ENCODE results near the gene LMF1.

Gene LMF1

DNA sequence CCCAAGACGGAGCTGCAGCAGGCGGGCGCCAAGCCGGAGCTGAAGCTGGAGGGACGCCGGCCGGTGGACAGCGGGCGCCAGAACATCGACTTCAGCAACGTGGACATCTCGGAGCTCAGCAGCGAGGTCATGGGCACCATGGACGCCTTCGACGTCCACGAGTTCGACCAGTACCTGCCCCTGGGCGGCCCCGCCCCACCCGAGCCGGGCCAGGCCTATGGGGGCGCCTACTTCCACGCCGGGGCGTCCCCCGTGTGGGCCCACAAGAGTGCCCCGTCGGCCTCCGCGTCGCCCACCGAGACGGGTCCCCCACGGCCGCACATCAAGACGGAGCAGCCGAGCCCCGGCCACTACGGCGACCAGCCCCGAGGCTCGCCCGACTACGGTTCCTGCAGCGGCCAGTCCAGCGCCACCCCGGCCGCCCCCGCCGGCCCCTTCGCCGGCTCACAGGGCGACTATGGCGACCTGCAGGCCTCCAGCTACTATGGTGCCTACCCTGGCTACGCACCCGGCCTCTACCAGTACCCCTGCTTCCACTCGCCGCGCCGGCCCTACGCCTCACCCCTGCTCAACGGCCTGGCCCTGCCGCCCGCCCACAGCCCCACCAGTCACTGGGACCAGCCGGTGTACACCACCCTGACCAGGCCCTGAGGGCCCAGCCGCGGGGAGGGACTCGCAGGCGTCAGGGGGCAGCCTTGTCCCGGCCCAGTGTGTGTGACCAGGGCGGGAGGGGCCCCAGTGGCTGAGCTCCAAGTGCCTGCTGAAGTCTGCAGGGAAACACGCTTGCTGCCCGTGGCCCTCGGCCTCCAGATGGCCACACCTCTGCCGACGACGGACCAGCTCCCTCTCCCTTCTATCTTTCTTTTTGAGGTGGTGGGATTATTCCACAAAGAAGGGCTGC is 14.2 kb upstream of the LMF1 start:
- no peak for DNase-seq (ENCODE audit: low read depth in 2 of 2)

DNA sequence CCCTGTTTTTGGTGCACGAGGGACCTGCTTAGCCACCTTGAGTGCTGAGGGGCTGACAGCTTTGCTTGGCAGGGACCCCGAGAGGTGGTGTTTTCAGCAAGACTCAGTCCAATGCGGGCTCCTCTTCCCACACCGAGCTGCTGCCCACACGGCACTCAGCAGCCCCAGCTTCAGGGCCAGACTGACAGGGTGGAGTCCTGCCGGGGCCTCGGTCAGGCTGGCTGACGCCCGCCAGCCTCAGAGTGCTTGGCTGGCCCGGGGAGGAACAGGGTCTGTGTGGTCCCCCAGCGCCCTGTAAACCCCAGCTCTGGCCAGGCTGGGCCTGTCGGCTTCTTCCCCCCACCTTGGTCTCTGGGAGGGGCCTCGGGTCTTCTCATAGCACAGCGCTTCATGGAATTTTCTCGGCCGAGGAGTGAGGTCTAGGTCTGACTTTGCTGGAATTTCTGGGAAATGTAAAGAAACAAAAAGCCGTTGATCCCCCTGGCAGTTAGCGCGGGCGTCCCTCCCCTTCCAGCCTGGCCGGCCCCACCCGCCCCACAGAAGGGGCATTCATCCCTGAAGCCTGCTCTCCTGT is 13.4 kb upstream of the LMF1 start:
- no peak for DNase-seq (ENCODE audit: low read depth in 2 of 2)

DNA sequence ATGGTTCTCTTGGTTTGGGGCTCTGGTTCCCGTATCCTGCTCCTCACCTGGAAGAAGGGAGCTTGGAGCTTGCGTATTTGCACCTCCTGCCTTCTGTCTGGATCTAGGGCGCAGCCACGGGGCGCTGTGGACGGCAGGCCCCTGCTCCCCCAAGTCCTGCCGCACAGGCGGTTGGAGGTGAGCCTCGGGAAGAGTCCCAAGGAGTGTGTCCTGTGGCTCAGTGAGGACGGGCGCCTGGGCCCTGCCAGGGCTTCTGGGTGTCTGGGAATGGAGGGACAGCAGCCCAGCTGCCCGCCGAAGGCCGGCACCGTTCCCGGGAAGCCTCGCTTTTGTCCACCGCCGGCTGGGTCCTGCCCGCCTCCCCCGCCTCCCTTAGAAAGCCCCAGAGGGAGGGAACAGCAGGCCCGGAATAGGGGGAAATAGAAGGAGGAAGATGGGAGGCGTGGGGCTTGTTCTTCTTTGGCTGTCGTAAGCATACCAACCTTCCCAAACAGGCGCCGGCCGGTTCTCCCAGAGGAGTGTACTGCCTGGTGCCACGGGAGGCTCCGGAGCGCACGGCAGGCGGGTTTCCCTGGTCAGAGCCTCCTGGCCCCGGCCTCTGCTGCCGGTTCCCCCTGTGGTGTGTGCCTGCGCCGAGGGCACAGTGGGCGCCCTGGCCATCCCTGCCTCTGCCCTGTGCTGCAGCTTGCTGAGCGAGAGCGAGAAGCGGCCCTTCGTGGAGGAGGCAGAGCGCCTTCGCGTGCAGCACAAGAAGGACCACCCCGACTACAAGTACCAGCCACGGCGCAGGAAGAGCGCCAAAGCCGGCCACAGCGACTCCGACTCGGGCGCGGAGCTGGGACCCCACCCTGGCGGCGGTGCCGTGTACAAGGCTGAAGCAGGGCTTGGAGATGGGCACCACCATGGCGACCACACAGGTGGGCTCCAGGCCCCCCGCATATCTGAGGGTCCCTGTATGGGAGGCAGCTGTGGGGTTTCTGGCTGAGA is 12.6 kb upstream of the LMF1 start:
- DNase-seq (ENCODE audit: low read depth in 2 of 2) = no peak

DNA sequence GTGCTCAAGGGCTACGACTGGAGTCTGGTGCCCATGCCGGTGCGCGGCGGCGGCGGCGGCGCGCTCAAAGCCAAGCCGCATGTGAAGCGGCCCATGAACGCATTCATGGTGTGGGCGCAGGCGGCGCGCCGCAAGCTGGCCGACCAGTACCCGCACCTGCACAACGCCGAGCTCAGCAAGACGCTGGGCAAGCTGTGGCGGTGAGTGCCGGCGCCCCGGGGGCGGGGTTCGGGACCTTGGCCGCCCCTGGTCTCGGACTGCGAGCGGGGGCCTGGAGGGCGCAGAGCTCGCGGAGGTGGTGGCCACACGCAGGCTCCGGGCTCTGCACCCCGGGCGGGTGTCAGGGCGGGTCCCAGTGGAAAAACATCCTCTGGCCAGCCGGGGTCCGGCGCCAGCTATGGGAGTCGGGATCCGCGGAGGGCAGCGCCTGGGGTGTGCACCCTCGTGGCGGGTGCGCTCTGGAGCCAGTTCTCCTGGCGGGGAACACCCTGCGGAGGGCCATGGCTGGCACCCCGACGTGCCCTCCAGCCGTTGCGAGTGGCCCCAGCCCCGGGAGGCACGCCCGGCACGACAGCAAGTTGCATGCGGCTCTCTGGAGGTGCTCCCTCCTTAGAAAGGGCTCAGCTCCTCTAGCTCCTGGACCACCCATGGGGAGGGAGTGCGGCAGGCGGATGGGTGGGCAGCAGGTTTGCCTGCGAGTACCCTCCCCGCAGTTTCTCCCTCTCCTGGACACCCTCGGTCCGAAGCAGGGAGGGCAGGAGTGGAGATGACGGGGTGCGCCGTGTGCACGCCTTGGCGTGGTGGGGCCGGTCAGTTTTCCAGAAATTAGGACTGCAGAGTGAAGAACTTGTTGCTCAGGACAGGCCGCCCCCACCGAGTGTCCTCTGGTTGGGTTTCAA is 11.6 kb upstream of the LMF1 start:
- DNase-seq (ENCODE audit: low read depth in 2 of 2) = no peak

DNA sequence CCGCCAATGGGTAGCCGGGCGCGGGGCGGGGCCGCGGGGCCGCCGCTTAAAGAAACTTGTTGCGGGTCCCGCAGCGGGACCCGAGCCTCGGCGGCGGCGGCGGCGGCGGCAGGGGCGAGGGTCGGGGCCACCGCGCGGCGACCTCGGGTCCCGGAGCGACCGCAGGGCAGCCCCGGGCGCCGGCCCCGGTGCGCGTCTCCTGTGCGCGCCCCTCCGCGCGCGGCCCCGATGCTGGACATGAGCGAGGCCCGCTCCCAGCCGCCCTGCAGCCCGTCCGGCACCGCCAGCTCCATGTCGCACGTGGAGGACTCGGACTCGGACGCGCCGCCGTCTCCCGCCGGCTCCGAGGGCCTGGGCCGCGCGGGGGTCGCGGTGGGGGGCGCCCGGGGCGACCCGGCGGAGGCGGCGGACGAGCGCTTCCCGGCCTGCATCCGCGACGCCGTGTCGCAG is 10.9 kb upstream of the LMF1 start, which contains the start of gene SOX8:
Gene SOX8, plus strand, starts transcription at position 76 of the 450 bp plus-strand sequence. Its CDS starts 153 bp downstream, at position 229.
- no peak for DNase-seq (ENCODE audit: low read depth in 2 of 2)

DNA sequence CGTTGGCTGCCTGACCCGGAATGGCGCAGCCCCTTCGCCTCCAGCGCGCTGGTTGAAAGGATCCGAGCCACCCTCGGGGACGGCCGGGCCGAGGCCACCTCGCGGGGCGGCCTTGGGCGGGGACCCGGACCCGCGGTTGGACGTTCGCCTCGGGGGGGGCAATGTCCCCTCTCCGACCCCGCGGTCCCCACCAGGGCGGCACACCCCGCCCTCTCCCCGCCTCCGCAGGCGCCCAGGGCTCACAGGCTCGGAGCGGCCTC is 9.7 kb upstream of the LMF1 start:
- DNase-seq (ENCODE audit: low read depth in 2 of 2) = no peak

DNA sequence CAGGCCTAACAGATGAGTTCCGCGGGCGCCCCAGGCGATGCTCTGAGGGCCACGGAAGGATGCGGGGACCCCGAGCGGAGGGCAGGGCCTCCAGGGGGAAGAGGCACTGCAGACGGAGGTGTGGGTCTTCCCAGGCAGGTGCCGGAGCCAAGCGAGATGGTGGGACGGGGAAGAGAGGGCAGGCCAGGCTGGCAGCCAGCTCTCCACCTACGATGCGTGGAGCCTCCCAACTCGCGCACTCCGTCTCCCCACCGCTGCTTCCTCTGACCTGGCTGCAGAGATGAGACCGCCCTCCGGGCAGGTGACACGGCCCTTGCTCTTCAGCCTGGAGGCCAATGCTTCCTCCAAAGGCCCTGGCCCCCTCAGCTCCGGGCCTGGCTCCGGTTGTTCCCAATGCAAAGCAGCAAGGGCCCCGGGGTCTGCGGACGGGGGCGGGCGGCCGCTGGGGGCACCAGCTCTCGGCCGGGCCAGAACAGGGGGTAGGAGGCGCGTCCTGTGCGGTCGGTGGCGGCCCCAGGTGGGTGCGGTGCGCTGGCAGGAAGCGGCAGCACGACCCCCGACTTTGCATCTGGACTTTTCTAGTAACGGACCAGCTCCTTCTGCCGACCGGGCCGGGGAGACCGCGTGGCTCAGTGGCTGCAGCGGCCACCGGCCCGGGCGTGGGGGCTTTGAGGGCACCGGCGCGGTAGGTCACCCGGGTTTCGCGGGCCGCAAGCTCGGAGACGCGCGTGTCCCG is 9.2 kb upstream of the LMF1 start:
- no peak for DNase-seq (ENCODE audit: low read depth in 2 of 2)

DNA sequence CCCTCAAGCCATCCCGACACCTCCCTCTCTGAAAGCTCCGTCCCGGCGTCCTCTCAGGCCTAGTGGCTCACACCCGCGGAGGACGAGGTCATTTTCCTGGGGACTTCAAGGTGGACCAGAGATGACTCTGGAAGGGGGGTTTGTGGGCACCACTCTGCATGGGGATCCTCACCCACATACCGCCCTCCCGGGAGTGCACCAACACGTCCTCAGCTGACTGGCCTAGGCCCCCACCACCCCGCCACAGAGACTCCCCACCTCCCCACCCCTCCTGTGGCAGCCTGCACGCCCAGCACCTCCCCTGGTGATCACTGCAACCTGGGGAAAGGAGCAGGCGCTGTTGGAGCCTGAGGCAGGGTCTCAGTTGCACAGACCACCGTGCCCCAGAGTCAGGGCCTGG is 8.4 kb upstream of the LMF1 start:
- DNase-seq (ENCODE audit: low read depth in 2 of 2) = no peak

DNA sequence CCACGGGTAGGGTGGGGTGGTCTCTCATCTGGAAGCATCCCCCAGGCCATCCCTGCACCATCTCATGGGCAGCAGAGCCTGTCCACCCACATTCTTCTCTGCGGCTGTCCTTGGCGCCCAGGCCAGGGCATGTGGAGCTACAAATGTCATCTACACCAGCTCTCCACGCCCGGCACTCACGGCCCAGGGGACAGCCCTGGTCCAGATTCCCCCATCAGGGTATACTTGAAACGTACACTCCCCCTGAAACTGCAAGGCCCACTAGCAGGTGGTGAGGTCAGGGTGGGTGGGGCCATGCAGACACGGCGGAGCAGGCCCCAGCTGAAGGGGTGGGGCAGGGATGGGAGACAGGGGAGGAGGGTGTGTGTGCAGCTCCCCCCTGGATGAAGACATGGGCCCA is 7.6 kb upstream of the LMF1 start:
- no peak for DNase-seq (ENCODE audit: low read depth in 2 of 2)

DNA sequence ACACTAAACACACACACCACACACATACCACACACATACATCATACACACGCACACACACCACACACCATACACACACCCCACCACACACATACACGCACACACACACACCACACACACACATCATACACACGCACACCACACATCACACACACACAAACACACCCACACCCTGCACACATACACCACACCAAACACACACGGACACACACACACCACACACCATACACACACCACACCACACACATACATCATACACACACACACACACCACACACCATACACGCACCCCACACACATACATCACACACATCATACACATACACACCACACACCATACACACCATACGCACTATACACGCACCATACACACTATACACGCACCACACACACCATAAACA is 7.1 kb upstream of the LMF1 start:
- DNase-seq (ENCODE audit: low read depth in 2 of 2) = no peak

DNA sequence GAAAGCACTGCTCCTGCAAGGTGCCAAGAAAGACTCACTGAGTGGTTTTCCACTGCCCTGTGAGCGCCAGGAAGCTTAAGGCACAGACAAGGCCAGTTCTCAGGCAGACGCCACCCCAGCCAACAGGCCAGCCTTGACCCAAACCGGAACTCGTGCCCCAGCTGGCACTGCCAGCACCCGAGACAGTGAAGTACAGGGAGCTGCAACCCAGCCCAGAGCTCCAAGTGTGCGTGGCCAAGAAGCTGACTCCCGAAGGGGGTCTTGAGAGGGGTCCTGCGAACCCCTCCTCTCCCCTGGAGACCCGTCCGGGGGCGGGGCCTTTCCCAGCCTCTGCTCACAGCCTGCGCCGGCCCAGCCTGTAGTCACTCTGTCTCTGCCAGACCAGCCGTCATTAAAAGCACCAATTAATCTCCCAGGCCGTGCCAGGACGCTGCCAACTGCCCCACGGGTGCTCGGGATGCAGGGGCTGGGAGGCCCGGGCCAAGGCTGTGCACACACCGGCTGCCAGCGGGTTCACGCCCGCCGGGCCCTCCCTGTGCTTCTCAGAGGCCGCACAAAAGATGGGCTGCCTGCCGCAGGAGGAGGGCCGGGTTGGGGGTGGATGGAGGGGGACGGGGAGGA is 6.4 kb upstream of the LMF1 start:
- no peak for DNase-seq (ENCODE audit: low read depth in 2 of 2)

DNA sequence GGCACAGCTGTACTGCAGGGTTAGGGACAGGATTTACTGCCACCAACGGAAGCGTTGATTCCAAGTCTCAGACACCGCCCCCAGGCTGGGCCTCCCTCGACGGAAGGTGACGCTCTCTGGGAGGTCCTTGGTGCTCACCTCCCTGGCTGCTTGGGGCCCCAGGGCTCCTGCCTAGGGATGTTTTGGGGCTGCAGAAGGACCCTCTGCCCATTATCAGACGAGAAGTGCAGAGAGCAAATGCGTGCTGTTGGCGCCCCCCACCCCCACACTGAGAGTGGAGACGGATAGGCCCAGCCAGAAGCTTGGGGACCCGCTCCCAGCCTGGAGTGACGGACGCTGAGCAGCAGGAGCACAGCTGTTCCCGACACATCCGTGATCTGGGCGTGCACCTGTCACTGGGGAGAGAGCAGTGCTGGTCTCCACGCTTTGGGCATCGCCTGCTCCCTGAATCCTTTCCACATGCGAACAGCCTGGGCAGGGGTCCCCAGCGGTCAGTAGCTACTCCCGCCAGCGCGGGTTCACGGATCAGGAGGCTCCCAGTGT is 5.7 kb upstream of the LMF1 start:
- DNase-seq (ENCODE audit: low read depth in 2 of 2) = no peak

DNA sequence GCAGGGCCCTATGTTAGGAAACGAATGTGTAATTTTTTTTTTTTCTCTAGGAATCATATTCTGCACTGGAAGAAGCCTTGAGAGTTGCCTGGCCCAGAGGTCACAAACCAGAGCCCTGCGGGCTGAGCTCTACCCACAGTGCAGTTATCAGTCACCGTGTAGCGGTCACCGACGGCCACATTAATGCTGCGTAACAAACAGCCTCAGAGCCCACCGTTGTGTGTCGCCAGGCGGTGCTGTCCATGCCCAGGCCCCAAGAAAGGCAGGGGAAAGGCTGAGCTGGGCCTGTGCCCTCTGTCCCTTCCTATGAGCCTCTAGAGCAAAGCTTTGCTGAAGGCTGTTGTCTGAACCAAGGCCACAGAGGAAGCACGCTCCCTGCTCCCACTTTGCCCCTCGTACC is 4.5 kb upstream of the LMF1 start:
- no peak for DNase-seq (ENCODE audit: low read depth in 2 of 2)

DNA sequence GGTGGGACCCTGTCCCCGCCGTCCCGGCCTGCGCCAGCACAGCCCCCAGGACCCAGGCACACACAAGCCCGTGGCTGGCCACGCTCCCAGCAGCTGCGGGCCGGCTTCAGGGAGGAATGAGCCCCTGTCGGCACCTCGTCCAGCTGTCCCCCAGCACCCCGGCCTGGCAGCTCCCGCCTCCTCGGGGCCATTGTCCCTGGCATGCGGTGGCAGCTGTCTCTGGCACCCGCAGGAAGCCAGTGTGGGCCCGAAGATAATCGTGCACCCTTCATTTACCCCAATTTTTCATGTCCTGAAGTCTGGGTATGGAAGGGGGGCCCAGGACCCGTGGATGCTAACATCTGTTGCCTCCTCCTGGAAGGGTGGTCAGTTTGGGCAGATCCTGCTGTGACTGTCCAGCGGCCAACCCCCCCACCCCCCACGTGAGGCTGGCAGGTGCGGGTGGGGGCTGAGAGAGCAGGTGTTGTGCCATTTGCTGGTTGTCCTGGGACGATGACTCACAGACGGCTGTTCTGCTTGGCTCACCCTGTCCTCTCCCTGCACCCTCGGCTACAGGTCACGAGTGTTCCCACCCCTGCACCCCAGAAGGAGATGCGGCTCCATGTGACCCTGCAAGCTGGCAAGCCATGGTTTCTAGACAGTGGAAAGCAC is 4.0 kb upstream of the LMF1 start:
- no peak for DNase-seq (ENCODE audit: low read depth in 2 of 2)

DNA sequence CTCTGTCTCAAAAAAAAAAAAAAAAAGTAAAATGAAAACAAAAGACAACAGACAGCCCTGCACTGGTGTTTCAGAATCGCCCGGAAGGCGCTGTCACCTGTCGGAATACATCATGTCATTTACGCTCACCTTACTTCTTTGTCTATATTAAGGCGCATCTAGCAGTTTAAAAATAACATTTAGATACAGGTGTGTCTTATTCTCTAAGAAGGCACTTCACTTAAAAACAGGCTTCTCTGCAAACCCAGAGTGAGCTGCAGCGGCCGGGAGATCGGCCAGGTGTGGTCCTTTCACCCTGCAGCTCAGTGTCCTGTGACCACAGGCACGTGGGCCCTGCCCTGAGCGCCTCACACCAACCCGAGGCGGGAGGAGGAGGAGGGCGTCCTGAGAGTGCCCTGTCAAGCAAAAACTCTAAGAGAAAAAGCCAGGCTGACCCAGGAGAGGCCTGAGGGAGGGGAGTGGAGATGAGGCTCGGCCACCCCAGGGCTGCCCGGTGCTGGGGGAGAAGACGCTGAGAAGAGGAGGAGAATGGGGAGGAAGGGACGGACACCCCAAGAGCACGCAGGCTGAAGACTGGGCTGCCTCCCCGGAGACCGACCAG is 3.3 kb upstream of the LMF1 start:
- no peak for DNase-seq (ENCODE audit: low read depth in 2 of 2)

DNA sequence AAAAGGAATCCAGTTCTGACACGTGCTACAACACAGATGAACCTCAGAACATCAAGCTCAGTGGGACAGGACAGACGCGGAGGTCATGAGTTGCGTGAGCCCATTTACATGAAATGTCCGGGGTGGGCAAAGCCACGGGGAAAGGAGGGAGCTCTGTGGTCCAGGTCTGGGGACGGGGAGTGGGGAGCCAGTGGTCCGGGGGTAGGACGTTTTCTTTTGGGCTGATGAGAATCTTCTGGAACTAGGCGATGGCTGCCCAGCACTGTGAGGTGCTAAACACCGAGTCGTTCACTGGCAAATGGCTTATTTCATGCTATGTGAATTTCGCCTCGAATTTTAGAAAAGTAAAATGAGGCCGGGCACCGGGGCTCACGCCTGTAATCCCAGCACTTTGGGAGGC is 2.6 kb upstream of the LMF1 start:
- no peak for DNase-seq (ENCODE audit: low read depth in 2 of 2)

DNA sequence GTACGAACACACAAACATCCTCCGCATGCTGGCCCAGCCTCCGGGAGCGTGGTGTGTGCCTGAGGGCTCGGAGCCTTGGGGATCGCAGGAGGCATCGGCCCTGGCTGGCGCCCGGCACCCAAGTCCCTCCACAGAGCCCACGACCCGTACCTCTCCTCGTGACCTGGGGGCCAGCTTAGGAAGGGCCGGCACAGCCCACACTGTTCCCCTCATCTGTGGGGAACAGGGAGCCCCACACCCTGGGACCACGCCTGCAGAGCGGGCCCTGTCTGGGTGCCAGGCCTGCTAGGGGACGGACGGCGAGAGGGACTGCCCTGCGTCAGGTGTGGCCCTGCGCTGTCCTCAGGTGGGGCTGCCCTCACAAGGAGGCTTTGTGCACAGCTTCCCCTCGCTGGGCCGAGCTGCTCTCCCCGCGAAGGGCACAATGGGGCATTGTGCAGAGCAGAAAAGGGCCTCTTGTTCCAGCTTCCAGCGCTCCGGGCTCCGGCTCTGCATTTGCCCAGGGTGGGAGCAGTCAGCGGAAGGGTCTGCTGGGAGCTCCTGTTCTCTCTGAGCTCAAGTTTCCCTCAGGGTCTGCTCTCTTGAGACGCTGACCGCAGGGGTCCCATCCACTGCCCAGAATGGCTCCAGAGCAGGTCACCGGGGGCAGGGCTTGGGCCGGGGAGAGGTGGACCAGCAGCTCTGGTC is 1.7 kb upstream of the LMF1 start:
- DNase-seq (ENCODE audit: low read depth in 2 of 2) = no peak

DNA sequence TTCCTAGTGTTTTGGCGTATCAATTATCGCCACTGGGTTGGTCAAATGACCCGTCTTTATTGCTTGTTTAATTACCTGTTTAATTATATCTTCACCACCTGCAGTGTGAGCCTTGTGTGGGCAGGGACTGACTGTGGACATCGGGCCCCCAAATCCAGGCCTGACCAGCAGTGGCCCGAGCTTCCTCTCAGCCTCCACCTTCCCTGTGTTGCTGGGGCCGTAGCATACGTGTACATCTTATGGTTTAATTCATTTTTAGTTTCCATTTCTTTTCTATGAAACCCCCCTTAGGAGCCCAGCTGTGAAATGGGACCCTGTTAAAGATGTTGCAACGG is 1.2 kb upstream of the LMF1 start:
- DNase-seq (ENCODE audit: low read depth in 2 of 2) = no peak

DNA sequence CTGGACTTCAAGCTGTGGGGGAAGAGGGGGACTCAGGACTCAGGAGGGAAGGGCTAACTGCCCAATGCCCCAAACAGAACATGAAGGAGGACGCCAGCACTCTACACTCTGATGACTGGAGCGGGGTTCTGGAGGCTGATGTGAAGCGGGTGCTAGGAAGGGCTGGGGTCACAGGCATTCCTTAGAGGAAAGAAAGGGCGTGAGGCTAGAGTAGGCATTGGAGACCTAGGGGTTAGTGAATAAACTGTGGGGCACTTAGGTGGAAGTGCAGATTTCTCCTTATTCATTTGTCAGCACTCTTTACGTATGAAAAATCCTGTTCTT is 760 bp upstream of the LMF1 start:
- no peak for DNase-seq (ENCODE audit: low read depth in 2 of 2)
